Activated CD8-positive, alpha-beta memory T cell treated with anti-CD3 and anti-CD28 coated beads, Interleukin-2, amount 50 U/mL, for 24 hours (primary cell): Measurements from ENCODE around the gene TCERG1L.

Source experiments
- DNase-seq: peaks from one replicate; pipeline ENCODE4 v3.0.0-alpha.2; 2020; ENCODE audit errors: extremely low read depth

TCERG1L gene

DNA sequence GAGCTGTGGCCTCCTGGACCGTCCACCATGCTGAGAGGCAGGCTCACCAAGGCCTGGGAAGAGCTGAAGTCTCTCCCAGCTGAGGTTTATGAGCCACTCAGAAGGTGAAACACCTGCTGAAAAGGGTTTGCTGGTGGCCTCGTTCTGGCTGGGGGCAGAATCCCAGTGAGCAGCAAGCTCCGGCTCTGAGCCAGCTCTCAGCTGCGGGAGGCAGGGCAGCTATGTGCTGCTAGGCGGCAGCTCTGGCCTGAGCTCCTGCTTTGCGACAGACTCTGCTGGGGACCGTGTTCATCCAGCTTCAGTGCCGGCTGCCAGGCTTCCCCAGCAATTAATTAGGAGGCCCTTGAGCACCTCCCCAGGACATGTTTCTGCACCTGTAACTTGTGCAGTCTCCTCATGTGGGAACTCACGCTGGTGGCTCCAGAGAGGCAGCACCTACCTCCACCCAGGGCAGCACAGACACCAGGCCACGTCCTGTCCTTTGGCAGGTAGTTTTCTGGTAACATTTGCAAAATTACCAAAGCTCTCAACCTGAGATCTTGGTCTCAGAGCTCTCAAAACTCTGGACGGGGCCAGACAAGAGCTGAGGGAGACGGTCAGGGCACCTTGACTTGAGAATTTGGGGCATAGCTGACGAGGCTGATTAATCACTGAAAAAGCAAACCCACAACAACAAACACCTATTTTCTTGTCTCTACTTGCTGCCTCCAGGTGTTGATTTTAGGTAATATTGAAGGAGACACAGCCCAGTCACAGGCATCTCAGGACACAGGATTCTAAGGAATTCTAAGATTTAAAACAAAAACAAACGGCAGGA is 185.0 kb downstream of the TCERG1L start:
- no peak for DNase-seq

DNA sequence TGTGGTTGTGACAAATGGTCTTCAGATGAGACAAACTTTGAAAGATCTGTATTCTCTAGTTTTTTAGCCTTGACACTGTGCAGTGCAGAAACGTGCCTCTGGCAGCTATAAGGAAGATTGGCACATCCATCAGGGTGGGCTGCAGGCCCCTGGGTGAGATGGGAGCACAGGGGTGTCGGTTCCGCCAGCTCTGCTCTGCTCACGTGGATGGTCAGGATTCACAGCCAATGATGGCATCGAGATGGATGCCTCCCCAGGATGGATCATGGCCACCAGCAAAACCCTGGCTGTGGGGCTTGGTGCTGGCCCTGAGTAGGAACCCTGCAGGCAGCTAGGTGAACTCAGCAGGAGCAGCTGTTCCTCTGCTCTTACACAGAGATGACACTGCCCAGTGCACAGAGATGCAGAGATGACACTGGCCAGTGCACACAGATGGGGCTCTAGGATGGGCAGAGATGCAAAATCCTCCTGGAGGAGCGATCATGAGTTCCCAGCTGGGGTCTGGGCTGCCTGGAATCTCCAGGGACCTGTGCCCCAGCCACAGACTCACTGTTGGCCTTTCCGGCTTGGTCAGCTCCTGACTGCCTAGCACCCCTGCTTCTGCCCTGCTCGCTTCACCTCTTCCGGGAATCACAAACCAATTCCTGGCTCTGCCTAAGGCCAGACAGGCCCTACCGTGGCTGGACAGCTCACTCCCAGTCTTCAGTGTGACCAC is 185.9 kb downstream of the TCERG1L start:
- no peak for DNase-seq

DNA sequence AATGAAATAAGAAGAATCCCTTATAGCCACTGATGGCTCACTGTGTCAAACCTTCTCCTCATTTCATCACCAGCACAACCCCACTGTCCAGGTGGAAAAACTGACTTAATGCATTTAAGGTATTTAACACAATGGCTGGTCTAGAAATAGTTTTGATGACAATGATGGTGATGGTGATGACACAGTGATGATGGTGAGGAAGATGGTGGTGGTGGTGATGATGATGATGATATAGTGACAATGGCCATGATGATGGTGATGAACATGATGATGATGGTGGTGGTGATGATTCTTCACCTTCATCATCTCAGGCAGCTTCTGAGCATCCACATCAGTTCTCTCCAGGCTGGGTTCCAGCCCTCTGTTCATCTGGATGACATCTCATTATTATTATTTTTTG is 186.6 kb downstream of the TCERG1L start:
- no peak for DNase-seq

DNA sequence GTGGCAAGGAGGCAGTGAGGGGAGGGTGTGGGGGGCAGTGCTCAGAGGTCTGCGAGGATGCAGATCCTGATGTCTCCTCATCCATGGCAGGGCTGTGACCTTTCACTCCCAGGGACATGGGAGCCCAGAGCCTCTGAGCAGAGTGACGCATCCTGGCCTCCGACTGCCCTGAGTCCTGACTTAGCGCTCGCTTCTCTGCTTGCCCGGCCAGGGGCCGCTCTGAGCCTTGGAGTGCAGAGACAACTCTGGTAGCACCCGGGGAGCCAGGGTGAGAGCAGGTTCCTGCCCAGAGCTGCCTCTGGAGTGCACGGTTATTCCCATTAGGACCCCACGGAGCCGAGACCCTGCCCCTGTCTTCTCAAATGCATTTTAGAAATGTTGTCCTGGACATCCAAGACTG is 188.0 kb downstream of the TCERG1L start:
- no peak for DNase-seq

DNA sequence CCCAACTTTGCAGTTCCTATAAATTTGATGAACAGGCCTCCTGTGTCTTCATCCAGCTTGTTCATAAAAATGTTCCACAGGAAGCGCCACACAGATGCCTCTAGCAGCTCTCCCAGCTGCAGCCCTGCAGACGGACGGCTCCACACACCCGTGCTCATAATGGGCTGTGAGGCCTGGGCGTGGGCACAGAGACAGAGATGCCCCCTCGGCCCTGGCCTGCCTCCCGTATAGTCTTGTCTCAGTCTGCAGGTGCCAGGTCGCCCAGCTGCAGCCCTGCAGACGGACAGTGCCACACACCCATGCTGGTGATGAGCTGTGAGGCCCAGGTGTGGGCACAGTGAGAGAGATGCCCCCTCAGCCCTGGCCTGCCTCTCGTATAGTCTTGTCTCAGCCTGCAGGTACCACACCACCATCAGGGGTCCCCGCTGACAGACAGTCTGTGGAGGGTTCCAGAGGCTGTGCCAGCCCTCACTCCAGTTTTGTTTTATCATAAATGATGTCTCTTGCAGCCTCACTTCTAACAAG is 189.9 kb downstream of the TCERG1L start:
- no peak for DNase-seq

DNA sequence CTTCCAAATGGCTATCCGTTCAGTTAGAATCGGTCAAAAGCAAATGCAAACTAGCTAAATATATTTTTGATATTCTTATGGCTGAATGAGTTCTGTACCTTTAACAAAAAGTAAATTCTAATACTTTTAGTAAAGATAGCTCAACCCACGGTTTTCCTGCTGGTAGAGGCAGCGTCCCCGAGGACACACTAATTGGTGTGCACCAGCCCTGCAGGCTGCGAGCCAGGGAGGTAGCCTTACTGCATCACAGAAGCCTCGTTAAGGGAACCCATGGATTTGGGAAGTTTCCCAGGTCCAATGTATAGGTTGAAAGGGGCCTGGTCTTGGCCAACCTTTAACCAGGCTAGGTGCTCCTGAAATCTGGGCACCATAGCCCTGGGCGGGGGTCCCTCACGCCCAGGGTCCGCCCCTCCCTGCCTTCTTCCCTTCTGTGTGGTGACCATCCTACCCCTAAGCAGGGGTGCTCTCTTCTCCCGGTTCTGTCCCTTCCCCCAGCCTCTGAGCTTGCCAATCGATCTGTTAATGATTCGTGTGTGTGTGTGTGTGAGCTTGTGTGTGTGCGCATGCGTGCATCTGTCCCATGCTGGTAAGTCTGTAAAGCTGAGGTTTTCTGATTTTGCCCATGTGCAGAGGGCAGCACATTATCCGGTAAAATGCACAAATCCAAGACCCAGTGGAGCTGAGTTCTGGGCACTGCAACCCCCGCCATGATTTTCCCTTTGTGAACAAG is 191.7 kb downstream of the TCERG1L start:
- no peak for DNase-seq

DNA sequence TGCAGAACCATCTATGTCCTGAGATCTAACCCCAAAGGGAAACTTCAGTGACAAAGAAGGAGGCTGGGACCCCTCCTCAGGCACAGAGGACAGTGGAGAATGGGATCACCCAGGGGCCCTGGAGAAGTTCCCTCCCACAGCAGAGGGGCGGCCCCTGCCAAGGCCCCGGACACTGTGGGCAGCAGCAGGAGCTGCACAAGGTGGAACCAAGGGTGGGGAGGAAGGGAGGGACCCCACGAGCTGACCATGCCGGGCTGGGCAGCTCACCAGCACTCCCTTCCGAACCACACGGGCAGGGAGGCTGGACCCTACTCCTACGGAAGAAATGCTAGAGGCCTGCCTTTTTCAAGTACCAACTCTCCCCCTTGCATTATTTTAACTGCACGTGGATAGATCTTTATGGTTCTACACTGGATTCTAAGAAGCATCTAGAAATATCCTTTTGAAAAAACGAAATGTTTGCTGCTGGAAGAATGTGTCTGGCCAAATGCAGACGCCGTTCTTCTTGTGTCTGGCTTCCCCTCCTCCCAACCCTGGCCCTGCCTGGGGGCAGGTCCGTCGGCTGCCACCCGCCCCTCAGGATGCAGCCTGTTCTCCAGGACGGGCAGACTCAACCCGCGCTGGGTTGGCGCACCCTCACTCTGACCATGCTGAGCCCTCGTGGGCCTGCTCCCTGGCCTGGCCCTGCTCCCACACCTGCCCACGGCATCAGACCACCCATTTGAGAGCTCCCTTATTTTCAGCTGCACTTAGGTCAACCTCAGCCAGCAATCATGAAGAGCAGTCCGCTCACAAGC is 193.9 kb downstream of the TCERG1L start:
- no peak for DNase-seq

DNA sequence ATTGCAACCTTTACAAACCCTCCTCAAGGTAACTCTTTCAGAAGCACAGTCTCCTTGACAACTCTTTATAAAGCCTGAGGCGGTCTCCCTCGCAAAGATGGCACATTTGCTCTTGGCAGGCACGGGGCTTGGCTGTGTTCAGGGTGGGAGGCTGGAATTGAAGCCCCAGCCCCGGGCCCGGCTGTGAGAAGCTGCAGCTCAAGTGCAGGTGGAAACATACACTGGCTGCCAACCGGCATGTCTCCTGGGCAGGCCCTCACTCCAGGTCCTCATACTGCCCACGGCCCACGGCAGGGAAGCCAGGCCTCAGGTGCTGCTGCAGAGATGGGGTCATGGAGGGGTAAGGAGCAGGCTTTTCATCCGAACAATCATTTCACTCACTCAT is 194.5 kb downstream of the TCERG1L start:
- no peak for DNase-seq

DNA sequence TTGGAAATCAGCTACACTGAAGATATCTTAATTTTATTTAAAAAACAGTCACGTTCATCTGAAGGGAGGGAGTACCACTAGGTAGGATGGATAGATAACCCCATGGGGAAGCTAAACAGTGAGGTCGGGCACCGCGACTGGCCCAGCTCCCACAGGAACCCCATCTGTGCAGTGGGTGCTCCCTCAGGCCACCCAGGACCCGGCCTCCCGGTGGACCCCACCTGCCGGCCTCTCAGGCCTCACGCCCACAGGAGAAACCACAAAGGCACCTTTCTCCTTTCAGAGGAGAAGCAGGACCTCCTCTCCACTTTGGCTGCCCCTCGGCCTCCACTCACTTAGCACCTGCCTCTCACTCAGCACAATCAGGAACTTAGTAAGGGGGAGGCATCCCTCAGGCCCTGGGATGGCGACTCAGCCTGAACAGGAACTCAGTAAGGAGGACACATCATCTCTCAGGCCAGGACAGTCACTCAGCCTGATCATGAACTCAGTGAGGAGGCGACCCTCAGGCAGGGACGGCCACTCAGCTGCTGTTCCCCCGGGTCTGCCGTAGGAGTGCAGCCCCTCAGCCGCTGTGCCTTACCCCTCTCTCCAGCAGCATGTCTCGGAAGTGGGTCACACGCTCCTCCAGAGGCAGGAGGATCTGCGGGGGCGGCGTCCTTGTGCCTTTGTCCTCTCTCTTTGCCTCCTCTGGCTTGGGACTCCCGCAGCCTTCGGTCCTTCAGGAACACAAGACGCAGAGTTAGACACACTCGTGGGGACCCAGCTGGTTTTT is 195.1 kb downstream of the TCERG1L start:
- no peak for DNase-seq

DNA sequence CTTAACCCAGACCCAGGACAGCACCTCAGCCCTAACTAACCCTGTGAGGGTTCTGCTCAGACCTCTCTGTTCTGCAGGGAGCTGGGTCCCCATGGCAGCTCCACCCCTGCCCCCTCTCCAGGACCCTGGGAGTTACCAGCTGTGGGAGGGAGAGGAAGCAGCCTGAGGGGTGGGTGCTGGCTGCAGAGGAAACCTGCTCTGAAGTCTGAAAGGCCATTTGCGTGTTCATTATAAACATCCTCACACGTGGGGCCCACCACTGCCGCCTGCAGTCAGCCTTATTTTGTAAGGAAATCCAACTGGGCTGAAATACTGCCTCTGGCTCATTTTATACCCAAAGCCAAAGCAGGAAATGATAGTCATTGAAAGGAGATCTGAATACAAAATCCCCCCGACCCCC is 195.7 kb downstream of the TCERG1L start:
- no peak for DNase-seq

DNA sequence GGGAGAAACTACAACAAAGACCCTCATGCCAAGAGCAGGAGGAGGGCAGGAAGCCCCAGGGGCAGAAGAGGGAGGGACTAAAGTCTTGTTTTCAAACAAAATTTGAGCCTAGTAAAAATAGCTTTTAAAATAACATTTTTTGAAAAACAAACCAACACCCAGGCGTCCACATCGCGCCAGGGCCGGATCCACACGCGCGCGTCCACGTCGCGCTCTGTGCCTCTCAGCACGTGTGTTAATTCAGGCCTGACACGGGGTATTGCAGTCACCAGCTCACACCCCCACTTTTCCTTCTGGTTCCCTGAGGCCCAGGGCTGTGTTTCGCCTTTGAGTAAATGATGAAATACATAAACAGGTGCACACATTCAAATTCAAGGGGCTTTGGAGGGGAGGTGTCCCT is 196.2 kb downstream of the TCERG1L start:
- no peak for DNase-seq

DNA sequence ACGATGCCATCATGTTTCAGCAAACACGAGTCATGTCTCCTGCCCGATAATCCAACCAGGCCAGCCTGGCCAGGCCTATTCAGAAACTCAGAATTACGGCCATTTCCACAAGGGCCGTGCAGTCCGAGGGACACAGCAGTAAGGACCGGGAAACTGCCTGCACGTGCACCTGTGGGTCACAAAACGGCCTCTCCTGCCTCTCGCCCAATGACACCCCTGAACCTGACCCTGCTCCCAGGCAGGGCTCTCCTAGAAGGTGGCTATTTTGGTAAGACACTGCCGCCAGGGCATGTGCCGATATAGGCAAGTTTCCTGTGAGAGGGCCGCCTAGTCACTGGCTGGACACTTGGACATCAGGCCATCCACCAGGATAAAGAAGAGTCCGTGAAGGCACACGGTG is 196.7 kb downstream of the TCERG1L start:
- DNase-seq: no peak

DNA sequence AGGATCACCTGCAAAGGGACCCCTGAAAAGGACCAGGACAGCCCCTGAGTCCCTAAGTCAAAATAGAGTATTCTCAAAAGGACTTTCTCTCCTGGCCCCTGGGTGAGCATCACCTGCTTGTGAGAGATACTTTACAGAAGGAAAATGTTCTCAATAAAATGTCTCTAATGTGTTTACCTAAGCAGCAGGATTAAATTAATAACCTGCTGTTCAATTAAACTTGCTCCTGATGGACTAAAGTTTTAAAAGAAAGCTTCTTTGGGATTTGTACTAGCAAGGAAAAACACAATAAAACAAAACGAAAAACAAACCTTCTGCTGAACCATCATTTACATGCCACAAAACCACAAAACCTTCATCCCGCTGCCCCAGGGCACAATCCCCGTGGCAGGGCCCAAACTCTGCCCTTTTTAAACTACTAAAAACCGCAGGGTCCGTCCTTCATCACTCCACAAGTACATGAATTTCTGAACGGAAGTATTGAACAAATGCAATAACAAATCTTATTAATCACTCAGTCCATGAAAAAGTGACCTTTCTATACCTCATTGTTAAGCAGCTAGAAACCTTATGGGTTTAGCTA is 197.7 kb downstream of the TCERG1L start:
- DNase-seq: no peak

DNA sequence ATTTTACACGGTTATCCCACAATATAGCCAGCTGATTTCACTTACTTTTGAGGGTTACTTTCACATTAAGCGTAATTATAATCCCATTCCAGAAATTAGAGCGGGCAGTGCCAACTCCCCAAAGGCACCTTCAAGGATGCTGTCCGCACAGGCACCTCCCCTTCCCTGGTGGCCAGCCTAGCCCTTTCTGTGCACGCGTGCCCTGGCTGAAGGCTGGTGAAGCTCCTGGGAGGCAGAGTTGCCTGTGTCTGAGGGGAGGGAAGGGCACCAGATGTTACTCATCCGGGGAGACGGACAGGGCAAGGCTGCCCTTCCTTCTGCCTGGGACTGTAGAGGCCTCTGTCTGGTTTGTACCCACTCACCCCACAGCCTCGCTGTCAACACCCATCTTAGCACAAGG is 198.4 kb downstream of the TCERG1L start:
- DNase-seq: no peak

DNA sequence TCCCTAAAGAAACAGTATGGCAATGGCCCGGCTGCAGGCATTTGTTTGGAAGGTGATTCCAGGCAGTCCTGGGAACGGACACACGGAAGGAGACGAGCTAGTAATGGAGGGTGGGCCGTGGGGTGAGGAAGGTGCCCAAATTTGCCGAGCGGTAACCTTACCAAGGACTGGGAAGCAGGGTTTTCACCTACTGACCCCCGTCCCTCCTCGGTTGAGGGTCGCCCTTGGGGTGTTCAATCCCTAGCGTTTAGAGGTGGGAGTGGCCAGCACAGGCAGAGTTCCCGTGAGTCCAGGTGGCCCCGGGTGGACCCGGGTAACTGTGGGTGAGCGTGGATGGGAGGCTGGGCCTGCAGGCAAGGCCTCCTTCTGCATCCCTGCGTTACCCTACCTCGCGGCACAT is 198.8 kb downstream of the TCERG1L start:
- DNase-seq: no peak

DNA sequence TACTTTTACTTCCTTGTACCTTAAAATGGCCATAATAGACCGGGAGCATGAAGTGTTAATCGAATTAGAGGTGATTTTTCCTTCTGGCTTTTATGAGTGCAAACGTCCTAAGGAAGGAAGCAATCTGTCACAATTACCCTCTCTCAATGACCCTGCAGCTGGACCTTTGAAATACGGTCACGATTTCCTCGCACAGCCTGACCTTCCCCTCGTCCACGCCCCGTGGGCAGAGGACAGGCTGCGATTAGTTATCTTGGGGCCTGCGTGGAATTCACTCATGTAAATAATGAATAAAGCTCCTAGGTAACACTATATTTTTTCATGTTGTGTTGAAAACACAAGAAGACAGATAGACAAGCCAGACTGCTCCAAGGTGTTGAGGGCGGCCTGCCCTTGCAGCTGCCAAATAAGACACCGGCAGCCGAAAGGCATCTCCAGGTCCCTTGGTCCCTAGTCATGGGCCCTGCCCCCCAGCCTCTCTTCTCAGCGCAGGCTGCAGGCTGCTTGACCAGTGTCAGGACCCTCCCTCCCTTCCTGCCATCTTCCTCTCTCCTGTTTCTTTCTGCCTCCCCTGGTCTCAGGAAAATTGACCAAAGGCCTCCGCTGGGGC is 199.9 kb downstream of the TCERG1L start:
- no peak for DNase-seq

DNA sequence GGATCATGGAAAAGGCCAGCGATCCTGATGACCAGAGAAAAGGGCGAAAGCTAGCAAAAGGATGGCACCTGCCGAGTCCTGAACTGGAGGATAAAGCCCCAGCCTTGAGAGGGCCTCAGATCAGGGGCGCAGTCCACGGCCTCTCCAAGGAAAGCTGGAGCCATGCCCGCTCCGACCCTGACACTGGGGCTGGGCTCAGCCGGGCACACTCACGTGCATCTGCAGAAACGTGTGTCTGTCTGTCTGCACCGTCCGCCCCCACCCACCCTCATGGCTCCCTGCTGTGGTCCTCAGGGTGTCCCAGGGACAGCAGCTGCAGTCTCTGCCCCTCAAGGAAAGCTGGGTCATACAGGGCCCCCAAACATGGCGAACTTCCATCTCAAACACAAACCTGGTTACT is 200.5 kb downstream of the TCERG1L start:
- no peak for DNase-seq

DNA sequence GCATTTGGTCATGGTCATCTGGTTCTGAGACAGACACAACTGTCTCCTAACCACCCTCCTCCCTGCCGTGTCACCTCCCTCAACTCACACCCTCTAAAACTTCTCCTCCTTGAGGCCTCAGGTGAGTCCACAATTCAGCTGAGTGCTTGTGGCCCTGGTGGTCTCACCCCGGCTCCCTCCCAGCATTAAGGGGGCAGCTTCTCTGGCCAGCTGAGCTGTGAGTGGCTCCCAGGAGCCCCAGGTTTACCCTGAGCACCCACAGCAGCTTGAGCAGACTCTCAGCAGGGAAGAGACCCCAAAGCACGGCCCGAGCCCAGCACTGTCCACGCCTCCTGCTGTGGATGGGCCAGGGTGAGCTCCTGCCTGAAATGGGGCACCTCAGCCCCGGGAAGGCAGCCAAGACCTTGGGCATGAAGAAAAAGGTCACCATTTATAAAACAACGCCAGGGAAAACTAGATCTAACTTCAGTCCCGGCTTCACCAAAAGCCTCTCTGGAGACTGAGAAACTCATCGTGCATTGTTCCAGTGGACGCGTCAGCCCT is 201.2 kb downstream of the TCERG1L start:
- DNase-seq: no peak

DNA sequence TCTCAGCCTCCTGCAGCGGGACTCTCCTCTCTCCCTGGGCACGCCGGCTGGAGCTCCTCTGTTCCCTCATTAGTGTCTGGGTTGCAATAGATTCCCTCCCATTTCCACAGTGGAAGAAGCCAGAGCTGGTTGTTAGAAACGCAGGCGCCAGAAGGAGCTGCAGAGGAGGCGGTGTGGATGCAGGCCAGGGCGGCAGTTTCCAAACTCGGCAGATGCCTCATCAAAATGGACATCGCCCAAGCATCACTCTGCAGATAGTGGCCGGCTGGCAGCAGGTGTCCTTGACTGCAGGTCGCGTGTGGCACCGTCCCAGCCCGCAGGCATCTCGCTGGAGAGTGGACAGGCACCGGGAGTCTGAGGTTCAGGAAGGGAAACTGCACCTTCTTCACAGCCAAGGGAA is 201.8 kb downstream of the TCERG1L start:
- DNase-seq: no peak

DNA sequence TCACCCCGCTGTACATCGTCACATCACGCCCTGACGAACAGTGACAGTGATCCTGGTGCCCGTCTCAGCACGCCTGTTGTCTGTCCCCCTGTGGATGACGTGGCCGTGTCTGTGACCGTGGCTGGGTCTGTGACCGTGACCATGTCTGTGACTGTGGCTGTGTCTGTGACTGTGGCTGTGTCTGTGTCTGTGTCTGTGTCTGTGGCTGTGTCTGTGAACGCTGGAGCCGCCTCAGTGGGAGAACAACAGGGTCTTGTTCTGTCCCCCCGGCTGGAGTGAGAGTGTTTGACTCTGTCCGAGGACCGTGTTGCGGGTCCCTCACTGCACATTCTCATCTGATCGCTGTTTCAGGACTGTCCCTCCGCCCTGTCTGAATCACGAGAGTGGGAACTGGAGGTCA is 202.2 kb downstream of the TCERG1L start:
- no peak for DNase-seq
